Panc1 (cell line): ENCODE measurements around the gene STK16. TPM values are rescaled to one million over a fixed set of nuclear protein-coding genes. Genes with fewer than 3 reads are reported as not detected.
A peak's percentile ranks its signal among the peaks of the same experiment; 100 is the strongest.

Experiments used
- ATAC-seq: fragments of 200-7000 bp; cut with Tn5 transposase; 2 replicates; pipeline ENCODE4 v1.9.1; 2020; ENCODE audit warnings: mild to moderate bottlenecking, moderate library complexity
- BruUV-seq: library from RNA; stranded (reverse); fragments of 400-500 nt; replicated peaks from 2 replicates; lab custom pipeline; 2021; lab: Mats Ljungman, UMichigan
- CTCF ChIA-PET: fragments of 300-600 bp; sonication (Branson Sonifier 250); formaldehyde crosslinking; loops from one replicate; lab custom pipeline; 2022; ENCODE audit warnings: antibody characterized with exemption; lab: Charles Lee
- POLR2A ChIA-PET: fragments of 300-600 bp; sonication (Branson Sonifier 250); formaldehyde crosslinking; loops from one replicate; lab custom pipeline; 2022; ENCODE audit warnings: antibody characterized with exemption; lab: Charles Lee
- DNase-seq: peaks from one replicate; pipeline ENCODE4 v3.0.0-alpha.2; 2010; ENCODE audit warnings: low read depth, low spot score
- H3K27ac ChIP-seq: 2 replicates; pipeline ENCODE4 v1.5.1; 2011; ENCODE audit warnings: mild to moderate bottlenecking, low read length, inconsistent platforms
- H3K27me3 ChIP-seq: fragments of 200-500 bp; sonication (Bioruptor generic); 2 replicates; pipeline ENCODE4 v1.6.0; 2014; ENCODE audit warnings: low read length, inconsistent platforms; ENCODE audit not compliant: control insufficient read depth, insufficient read depth
- H3K36me3 ChIP-seq: fragments of 200-500 bp; sonication (Bioruptor generic); 2 replicates; pipeline ENCODE4 v1.5.1; 2014; ENCODE audit warnings: inconsistent platforms, mild to moderate bottlenecking, low read length, moderate library complexity; ENCODE audit not compliant: control insufficient read depth, insufficient read depth
- H3K4me1 ChIP-seq: 2 replicates; pipeline ENCODE4 v1.5.1; 2011; ENCODE audit warnings: inconsistent platforms, mild to moderate bottlenecking, low read length, moderate library complexity; ENCODE audit not compliant: control insufficient read depth, insufficient read depth
- H3K4me3 ChIP-seq, 2 experiments: 2 replicates each; pipeline ENCODE4 v1.5.1; 2011 to 2012; ENCODE audit warnings: low read depth in 2 of 2, low read length in 2 of 2, mild to moderate bottlenecking in 2 of 2, inconsistent platforms in 1 of 2, moderate library complexity in 1 of 2
- H3K9me3 ChIP-seq: fragments of 200-500 bp; sonication (Bioruptor generic); 2 replicates; pipeline ENCODE4 v1.5.1; 2014; ENCODE audit warnings: low read depth, mild to moderate bottlenecking, inconsistent platforms, low read length, moderate library complexity; ENCODE audit not compliant: control insufficient read depth, insufficient read depth
- POLR2AphosphoS5 ChIP-seq: IDR thresholded peaks from 2 replicates; pipeline ENCODE4 v1.6.1; 2012; ENCODE audit warnings: mild to moderate bottlenecking, low read depth, low read length, moderate library complexity
- REST ChIP-seq, 2 experiments: IDR thresholded peaks; 2 replicates each; pipeline ENCODE4 v1.6.1; 2011 to 2012; ENCODE audit warnings: low read depth in 2 of 2, control low read depth in 1 of 2, low read length in 1 of 2, mild to moderate bottlenecking in 1 of 2, moderate library complexity in 1 of 2; ENCODE audit not compliant: insufficient read depth in 1 of 2
- SIN3A ChIP-seq: IDR thresholded peaks from 2 replicates; pipeline ENCODE4 v1.6.1; 2012; ENCODE audit warnings: low read depth, mild to moderate bottlenecking, low read length, moderate library complexity, borderline replicate concordance; ENCODE audit not compliant: insufficient read depth
- TCF7L2 ChIP-seq: IDR thresholded peaks from 2 replicates; pipeline ENCODE4 v1.6.1; 2011; ENCODE audit warnings: mild to moderate bottlenecking, low read depth, low read length, inconsistent platforms
- in situ Hi-C: cut with HindIII; loops from 2 replicates; pipeline ENCODE4 v1.10.0; 2016; ENCODE audit warnings: low sequenced_read_pairs, low pct_unique_long_range_greater_than_20kb
- intact Hi-C: fragments of 100-400 bp; cut with micrococcal nuclease; formaldehyde crosslinking; loops from one replicate; pipeline ENCODE4 v1.10.0; 2022; ENCODE audit not compliant: unreplicated experiment
- total RNA-seq: library from RNA; stranded (reverse); gene quantifications from one replicate; pipeline ENCODE4 v1.2.1, GENCODE V29; 2021; ENCODE audit not compliant: unreplicated experiment
- TF ChIP-seq, protein P1 (sequence below): fragments of 450-650 bp; IDR thresholded peaks from 2 replicates; pipeline ENCODE4 v1.5.1; 2017; ENCODE audit warnings: mild to moderate bottlenecking

Gene STK16
- total RNA-seq, 1 experiment from 2014 or later, result 29.9 TPM

DNA sequence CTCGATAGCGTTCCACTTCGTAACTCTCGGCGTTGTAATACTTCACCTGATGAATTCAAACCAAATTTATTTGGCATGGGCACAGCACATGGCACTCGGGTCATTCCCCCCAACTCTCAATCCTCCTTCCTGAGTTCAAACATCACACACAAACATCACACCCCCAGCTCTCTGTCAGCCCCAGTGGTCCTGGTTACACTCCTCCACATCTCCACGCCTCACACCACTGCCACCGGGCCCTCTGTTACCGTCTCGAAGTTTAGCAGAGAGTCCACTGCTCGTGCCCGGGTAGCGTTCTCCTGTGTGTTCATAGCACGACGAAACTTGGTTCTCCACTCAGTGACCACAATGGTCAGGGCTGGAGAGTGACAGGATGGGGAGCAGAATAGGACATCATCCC, 31.1 kb upstream of the STK16 start:
- POLR2A ChIA-PET, result no interaction called here
- Histone ChIP-seq H3K36me3 (0 out of 2 replicates have a peak, but pooled peaks cover 2% of the 10 kb centered on the region), H3K27me3 (no peaks in the 10 kb centered on the region), H3K27ac (no peak overlapping the region), H3K4me3 (no peak overlapping the region), H3K4me1 (peaks cover 7% of the 10 kb centered on the region), H3K9me3 (no peaks in the 10 kb centered on the region)
- intact Hi-C loops, result loop anchor here (10.0 kb wide), 1 partner anchor 49 kb away; the partner anchor contains the start of gene NHEJ1
- CTCF ChIA-PET, result no interaction called here
- DNase-seq (no peak), ATAC-seq (no peak)
- BruUV-seq, result TSS peak; percentile 46
- in situ Hi-C loops, result no loop called here
- TF ChIP-seq, protein P1, sequence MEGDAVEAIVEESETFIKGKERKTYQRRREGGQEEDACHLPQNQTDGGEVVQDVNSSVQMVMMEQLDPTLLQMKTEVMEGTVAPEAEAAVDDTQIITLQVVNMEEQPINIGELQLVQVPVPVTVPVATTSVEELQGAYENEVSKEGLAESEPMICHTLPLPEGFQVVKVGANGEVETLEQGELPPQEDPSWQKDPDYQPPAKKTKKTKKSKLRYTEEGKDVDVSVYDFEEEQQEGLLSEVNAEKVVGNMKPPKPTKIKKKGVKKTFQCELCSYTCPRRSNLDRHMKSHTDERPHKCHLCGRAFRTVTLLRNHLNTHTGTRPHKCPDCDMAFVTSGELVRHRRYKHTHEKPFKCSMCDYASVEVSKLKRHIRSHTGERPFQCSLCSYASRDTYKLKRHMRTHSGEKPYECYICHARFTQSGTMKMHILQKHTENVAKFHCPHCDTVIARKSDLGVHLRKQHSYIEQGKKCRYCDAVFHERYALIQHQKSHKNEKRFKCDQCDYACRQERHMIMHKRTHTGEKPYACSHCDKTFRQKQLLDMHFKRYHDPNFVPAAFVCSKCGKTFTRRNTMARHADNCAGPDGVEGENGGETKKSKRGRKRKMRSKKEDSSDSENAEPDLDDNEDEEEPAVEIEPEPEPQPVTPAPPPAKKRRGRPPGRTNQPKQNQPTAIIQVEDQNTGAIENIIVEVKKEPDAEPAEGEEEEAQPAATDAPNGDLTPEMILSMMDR, result no peak
- TF ChIP-seq REST (IDR thresholded peaks at IDR 0.05; ENCODE audit: insufficient read depth in 1 of 2, low read depth in 2 of 2, low read length in 1 of 2) (no peak), POLR2AphosphoS5 (no peak), TCF7L2 (no peak), SIN3A (no peak)

DNA sequence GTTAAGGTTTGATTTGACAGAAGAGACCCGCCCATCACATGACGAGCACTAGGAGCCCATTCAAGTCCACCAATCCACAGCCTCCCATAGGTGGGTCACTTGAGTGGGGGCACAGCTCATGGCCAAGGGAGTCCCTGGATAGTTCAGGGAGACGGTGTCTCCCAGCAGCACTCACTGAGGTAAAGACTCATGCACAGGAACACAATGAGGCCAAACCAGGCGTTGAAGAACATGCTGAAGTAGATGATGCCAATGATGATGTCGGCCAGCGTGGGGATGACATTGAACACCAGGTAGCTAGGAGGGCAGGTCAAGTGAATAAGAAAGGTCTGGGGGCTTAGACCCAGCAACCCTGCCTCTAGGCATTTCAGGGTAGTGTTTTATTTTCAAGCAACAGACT, 30.5 kb upstream of the STK16 start:
- H3K27me3 ChIP-seq, result no peaks in the 10 kb centered on the region
- no peak overlapping the region for H3K27ac ChIP-seq
- ChIA-PET POLR2A (no interaction called here), CTCF (no interaction called here)
- H3K4me1 ChIP-seq, result peaks cover 10% of the 10 kb centered on the region
- intact Hi-C loops (loop anchor here (10.0 kb wide), 1 partner anchor 50 kb away; the partner anchor contains the start of gene NHEJ1), in situ Hi-C loops (no loop called here)
- no peak for DNase-seq
- H3K4me3 ChIP-seq, result no peak overlapping the region
- TF ChIP-seq TCF7L2, result no peak
- TF ChIP-seq SIN3A, result no peak
- TF ChIP-seq POLR2AphosphoS5, result no peak
- TF ChIP-seq REST (IDR thresholded peaks at IDR 0.05; ENCODE audit: insufficient read depth in 1 of 2, low read depth in 2 of 2, low read length in 1 of 2), result no peak
- TF ChIP-seq, protein P1, result no peak
- no TSS peak for BruUV-seq
- 0 out of 2 replicates have a peak, but pooled peaks cover 2% of the 10 kb centered on the region for H3K36me3 ChIP-seq
- H3K9me3 ChIP-seq, result no peaks in the 10 kb centered on the region
- no peak for ATAC-seq
